GM18858 (cell line): ENCODE data around the gene DDIAS.
"Not testable (repeated sequence)": the region's sequence is repeated elsewhere in the genome, so short reads cannot be mapped to it uniquely, and the experiment has no call there.

Source experiments
- ATAC-seq: cut with Tn5 transposase; IDR thresholded peaks from one replicate; pipeline ENCODE4 v1.9.1; 2021; ENCODE audit not compliant: unreplicated experiment

The DDIAS gene

GRCh38 chr11:82890002-82890341, 11.6 kb upstream of the DDIAS start:
- ATAC-seq: no peak

- ATAC-seq: no peak
Observed at GRCh38 chr11:82890936-82891335, 10.6 kb upstream of the DDIAS start.

GRCh38 chr11:82892611-82893169, 8.8 kb upstream of the DDIAS start:
- ATAC-seq: no peak

GRCh38 chr11:82895437-82896091, 6.0 kb upstream of the DDIAS start:
- peak; percentile 35 for ATAC-seq

- no peak for ATAC-seq
Observed at GRCh38 chr11:82896183-82896582, 5.4 kb upstream of the DDIAS start.

GRCh38 chr11:82898241-82898640, 3.3 kb upstream of the DDIAS start:
- no peak for ATAC-seq

GRCh38 chr11:82899186-82899820, 2.2 kb upstream of the DDIAS start:
- no peak for ATAC-seq

- no peak for ATAC-seq
Observed at GRCh38 chr11:82899957-82900276, 1.6 kb upstream of the DDIAS start.

GRCh38 chr11:82900277-82901164, 1.0 kb upstream of the DDIAS start, which contains the start of gene PRCP:
PRCP (minus strand) TSS chr11:82900430; CDS start chr11:82900402, 28 bp downstream.
- peak; percentile 67 for ATAC-seq

GRCh38 chr11:82901922-82902485, 468 bp downstream of the DDIAS start:
- ATAC-seq: no peak

- no peak for ATAC-seq
Observed at GRCh38 chr11:82902880-82903279, 1.3 kb downstream of the DDIAS start.

GRCh38 chr11:82903843-82904586, 2.5 kb downstream of the DDIAS start:
- ATAC-seq: no peak

GRCh38 chr11:82906236-82906635, 4.7 kb downstream of the DDIAS start:
- ATAC-seq: no peak

- ATAC-seq: no peak
Observed at GRCh38 chr11:82906931-82907330, 5.4 kb downstream of the DDIAS start.

- no peak for ATAC-seq
Observed at GRCh38 chr11:82907371-82907770, 5.8 kb downstream of the DDIAS start.

- no peak for ATAC-seq
Observed at GRCh38 chr11:82908311-82908710, 6.8 kb downstream of the DDIAS start.

GRCh38 chr11:82909015-82909640, 7.6 kb downstream of the DDIAS start:
- no peak for ATAC-seq

GRCh38 chr11:82919786-82920185, 18.2 kb downstream of the DDIAS start:
- ATAC-seq: not testable (repeated sequence)

- ATAC-seq: not testable (repeated sequence)
Observed at GRCh38 chr11:82920227-82920626, 18.7 kb downstream of the DDIAS start.
